Measurements from ENCODE around the gene CTNNA2. TPM values are rescaled to one million over a fixed set of nuclear protein-coding genes. Genes with fewer than 3 reads are reported as not detected.

CTNNA2 gene
- total and polyA plus RNA-seq, 2 of the 8 experiments (the other 6 are each of a cell fraction or from before 2014, with no cell fraction given) = 3.9 to 9.0 TPM

- 87 to 100% methylated on average over 2 of the region's 2 CpGs for WGBS, 2 experiments (ENCODE audit: extremely low coverage in 1 of 2, insufficient coverage in 1 of 2, insufficient read length in 1 of 2, insufficient replicate concordance in 2 of 2, low coverage in 1 of 2, low lambda C conversion rate in 2 of 2, missing lambda C conversion rate in 1 of 2)
- TF ChIP-seq POLR2A (IDR thresholded peaks at IDR 0.05; ENCODE audit: control extremely low read depth in 1 of 2, low read depth in 2 of 2, low read length in 2 of 2) = no peak
- TF ChIP-seq EGR1 (IDR thresholded peaks at IDR 0.05; ENCODE audit: borderline replicate concordance, low read depth, low read length) = no peak
- TF ChIP-seq USF2 (IDR thresholded peaks at IDR 0.05; ENCODE audit: low read length) = no peak
- TF ChIP-seq SIRT6 (IDR thresholded peaks at IDR 0.05; ENCODE audit: low read length) = no peak
- TF ChIP-seq TCF12 (IDR thresholded peaks at IDR 0.05; ENCODE audit: low read depth, low read length) = no peak
- TF ChIP-seq BCL11A (IDR thresholded peaks at IDR 0.05; ENCODE audit: low read depth in 2 of 2, low read length in 2 of 2) = no peak
- no peak for TF ChIP-seq TAF1 (IDR thresholded peaks at IDR 0.05; ENCODE audit: low read depth, low read length)
- TF ChIP-seq EP300 (IDR thresholded peaks at IDR 0.05; ENCODE audit: borderline replicate concordance in 1 of 2, low read depth in 2 of 2, low read length in 2 of 2) = no peak
- TF ChIP-seq E2F6 (IDR thresholded peaks at IDR 0.05) = no peak
- no peak for TF ChIP-seq HDAC6 (IDR thresholded peaks at IDR 0.05; ENCODE audit: low read depth, low read length)
- TF ChIP-seq, protein P1, sequence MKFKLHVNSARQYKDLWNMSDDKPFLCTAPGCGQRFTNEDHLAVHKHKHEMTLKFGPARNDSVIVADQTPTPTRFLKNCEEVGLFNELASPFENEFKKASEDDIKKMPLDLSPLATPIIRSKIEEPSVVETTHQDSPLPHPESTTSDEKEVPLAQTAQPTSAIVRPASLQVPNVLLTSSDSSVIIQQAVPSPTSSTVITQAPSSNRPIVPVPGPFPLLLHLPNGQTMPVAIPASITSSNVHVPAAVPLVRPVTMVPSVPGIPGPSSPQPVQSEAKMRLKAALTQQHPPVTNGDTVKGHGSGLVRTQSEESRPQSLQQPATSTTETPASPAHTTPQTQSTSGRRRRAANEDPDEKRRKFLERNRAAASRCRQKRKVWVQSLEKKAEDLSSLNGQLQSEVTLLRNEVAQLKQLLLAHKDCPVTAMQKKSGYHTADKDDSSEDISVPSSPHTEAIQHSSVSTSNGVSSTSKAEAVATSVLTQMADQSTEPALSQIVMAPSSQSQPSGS (IDR thresholded peaks at IDR 0.05; ENCODE audit: low read length) = no peak
- TF ChIP-seq FOSL1 (IDR thresholded peaks at IDR 0.05; ENCODE audit: insufficient read depth, low read depth, low read length) = no peak
These were observed 309.3 kb downstream of the CTNNA2 start for GRCh38 chr2:79822136-79822535.

More at GRCh38 chr2:79822136-79822535, 309.3 kb downstream of the CTNNA2 start:
- Histone ChIP-seq H3K27me3 (replicated peaks in 1 of 4; ENCODE audit: control insufficient read depth in 3 of 4, extremely low read depth in 1 of 4, insufficient read depth in 3 of 4, low read length in 3 of 4) (no peaks in the 10 kb centered on the region), H3K79me2 (ENCODE audit: control insufficient read depth in 1 of 2, insufficient read depth in 2 of 2, low read length in 2 of 2) (no peaks in the 10 kb centered on the region), H2BK120ac (replicated peaks; ENCODE audit: low read depth, low read length) (no peak overlapping the region), H2BK5ac (ENCODE audit: low read depth, low read length) (no peak overlapping the region), H2BK20ac (ENCODE audit: low read length) (no peak overlapping the region), H3K23ac (ENCODE audit: insufficient read length) (no peak overlapping the region), H3K4ac (replicated peaks; ENCODE audit: insufficient read length, low read depth, low read length) (no peak overlapping the region), H3K18ac (ENCODE audit: extremely low read depth, low read length) (no peak overlapping the region), H3K9me3 (ENCODE audit: insufficient read depth in 2 of 2, low read depth in 1 of 2, low read length in 1 of 2) (no peaks in the 10 kb centered on the region), H2AFZ (ENCODE audit: low read length) (no peak overlapping the region), H3K79me1 (ENCODE audit: low read depth, low read length) (no peaks in the 10 kb centered on the region), H2AK5ac (ENCODE audit: low read depth, low read length) (no peak overlapping the region), H3K56ac (replicated peaks; ENCODE audit: insufficient read length, low read depth, low read length) (no peak overlapping the region), H3K27ac (ENCODE audit: low read depth, low read length) (no peak overlapping the region), H3K4me3 (ENCODE audit: extremely low read depth in 1 of 4, insufficient read depth in 2 of 4, low read depth in 3 of 4, low read length in 4 of 4) (no peak overlapping the region), H2BK12ac (ENCODE audit: low read depth, low read length) (no peak overlapping the region), H3K4me1 (replicated peaks in 1 of 4; ENCODE audit: control insufficient read depth in 3 of 4, insufficient read depth in 4 of 4, low read length in 3 of 4) (no peaks in the 10 kb centered on the region), H3K9ac (replicated peaks in 1 of 4; ENCODE audit: extremely low read depth in 1 of 4, low read depth in 3 of 4, low read length in 3 of 4) (no peak overlapping the region), H3K23me2 (ENCODE audit: low read depth, low read length) (no peaks in the 10 kb centered on the region), H4K20me1 (replicated peaks in 1 of 2; ENCODE audit: control insufficient read depth in 1 of 2, insufficient read depth in 2 of 2, low read length in 2 of 2) (no peaks in the 10 kb centered on the region), H3K4me2 (ENCODE audit: insufficient read depth in 1 of 2, low read depth in 2 of 2, low read length in 2 of 2) (no peak overlapping the region), H3K36me3 (ENCODE audit: control insufficient read depth in 2 of 4, insufficient read depth in 4 of 4, low read length in 3 of 4) (no peaks in the 10 kb centered on the region), H4K8ac (ENCODE audit: extremely low read depth, insufficient read depth, low read length) (no peak overlapping the region), H3K14ac (ENCODE audit: insufficient read length) (no peak overlapping the region), H4K5ac (ENCODE audit: insufficient read length, low read depth, low read length) (no peak overlapping the region), H2BK15ac (ENCODE audit: low read length) (no peak overlapping the region), H4K91ac (replicated peaks; ENCODE audit: insufficient read length, low read length) (no peak overlapping the region)
- FAIRE-seq (no peak), DNase-seq (ENCODE audit: low read depth in 1 of 2, low spot score in 2 of 2) (no peak)
- ChIA-PET POLR2A (ENCODE audit: partially characterized antibody) (interaction anchor here (0.6 kb wide), 1 partner anchor 75 kb away, joined by 3 read pairs; no protein-coding TSS in a partner anchor), CTCF (ENCODE audit: partially characterized antibody) (no interaction called here)

Data from H1 (cell line).